ENCODE results near the gene MKS1.

The MKS1 gene

DNA sequence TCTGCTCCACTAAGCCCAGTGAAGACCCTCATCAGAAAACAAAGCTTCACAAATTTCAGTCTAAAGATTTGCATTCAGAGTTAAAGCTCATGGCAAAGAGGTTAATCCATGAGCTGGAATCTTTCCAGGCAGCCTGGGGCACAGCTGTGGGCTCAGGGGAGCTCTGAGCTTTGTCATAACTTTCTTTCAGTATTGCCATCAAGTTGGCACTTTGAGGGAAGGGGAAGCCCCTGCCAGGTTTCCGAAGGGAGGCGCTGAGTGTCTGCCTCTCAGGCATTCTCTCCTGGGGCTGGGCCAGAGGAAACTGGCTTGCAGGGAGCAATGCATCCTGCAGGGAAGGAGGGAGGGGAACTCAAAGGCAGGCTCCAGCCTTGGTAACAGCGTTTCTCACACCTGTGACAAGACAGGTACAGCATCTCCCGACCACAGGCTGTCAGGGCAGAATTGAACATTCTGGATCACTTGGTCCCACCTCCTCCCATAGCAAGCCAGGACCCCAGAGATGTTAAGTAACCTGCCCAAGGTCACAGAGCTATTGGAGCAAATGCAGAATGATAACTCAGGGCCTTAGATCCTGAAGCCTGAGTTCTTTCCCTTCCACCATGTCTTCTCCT lies 23.2 kb upstream of the MKS1 start:
- DNase-seq: no peak

DNA sequence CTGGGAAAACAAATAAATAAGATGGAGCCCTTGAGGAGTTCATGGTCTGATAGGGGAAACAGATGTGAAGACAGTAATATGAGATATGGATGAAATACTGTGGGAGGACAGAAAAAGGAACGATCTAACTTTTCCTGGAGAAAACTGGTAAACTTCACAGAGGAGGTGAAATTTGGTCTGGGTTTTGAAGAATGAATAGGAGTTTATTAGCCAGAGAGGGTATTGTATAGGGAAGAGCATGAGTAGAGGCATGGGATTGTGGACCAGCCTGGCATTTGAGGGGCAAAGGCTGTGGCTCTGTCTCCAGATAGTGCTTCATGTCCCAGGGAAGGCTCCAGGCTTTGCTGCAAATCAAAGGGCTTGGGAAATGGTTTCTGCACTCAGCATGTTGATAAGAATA lies 20.9 kb upstream of the MKS1 start:
- no peak for DNase-seq

- DNase-seq: no peak
Observed at GRCh38 chr17:58238147-58238634, 19.1 kb upstream of the MKS1 start, which contains the start of gene LPO. TSS of gene LPO (plus strand) at chr17:58238584. CDS start at chr17:58242980, 4,396 bp downstream.

GRCh38 chr17:58236394-58236793 lies 17.3 kb upstream of the MKS1 start:
- no peak for DNase-seq

GRCh38 chr17:58235821-58236220 lies 16.8 kb upstream of the MKS1 start:
- no peak for DNase-seq

GRCh38 chr17:58234512-58234911 lies 15.5 kb upstream of the MKS1 start:
- no peak for DNase-seq

DNA sequence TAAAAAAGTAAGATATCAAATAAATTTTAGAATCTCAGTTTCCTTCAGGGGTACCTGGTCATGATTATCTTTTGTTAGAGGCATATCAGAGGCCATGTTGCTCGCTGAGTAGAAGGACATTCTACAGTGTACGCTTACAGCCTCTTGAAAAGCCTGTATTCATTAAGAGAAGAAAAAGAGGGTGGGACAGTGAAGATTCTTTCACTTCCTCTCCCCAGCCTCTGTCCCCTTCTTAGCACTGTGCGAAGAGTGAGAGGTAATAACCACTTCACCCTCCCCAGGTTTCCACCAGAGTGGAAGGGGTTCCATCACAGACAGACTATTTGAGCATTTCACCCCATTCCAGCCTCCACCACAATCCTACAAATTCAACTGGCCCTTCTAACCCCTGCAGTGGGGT lies 14.5 kb upstream of the MKS1 start:
- no peak for DNase-seq

- DNase-seq: no peak
Observed at GRCh38 chr17:58232707-58233156, 13.7 kb upstream of the MKS1 start.

- DNase-seq: no peak
Observed at GRCh38 chr17:58231641-58232040, 12.6 kb upstream of the MKS1 start.

- DNase-seq: no peak
Observed at GRCh38 chr17:58229881-58230280, 10.8 kb upstream of the MKS1 start.

DNA sequence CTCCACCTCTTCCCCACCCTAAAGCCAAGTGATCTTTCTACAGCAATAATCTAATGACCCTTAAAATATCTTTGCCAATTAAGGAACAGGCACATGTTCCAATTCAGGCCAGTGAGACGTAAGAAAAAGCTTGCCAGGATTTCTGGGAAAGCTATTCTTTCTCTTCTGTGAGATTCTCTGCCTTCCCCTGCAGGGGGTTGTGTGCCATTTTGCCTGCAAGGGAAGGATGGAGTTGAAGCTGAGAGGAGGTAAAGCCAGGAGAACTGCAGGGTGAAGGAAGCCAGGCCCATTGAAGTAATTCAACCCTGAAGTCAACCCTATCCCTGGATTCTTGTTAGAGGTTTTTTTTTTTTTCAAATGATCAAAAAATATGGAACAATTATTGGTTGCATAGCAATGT lies 10.3 kb upstream of the MKS1 start:
- no peak for DNase-seq

GRCh38 chr17:58228679-58229078 lies 9.6 kb upstream of the MKS1 start:
- no peak for DNase-seq

- DNase-seq: no peak
Observed at GRCh38 chr17:58227733-58228132, 8.7 kb upstream of the MKS1 start.

GRCh38 chr17:58224315-58224714 lies 5.3 kb upstream of the MKS1 start:
- DNase-seq: no peak

DNA sequence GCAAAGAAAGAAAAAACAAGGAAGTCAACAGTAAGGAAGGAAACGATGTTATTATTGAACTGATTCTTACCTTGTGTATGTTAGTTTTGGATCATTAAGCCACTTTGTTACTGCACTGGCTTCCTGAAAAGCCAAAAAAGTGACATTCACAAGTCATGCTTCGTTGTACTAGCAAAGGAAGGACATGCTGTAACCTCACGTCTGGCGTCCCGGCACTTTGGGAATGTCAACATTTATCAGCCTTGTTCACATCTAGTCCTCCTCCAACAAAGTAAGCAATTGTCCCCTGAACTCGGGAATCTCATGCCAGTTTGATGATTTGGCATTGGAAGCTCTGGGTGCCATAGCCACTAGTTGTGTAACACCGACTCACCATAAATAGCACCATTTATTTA lies 731 bp upstream of the MKS1 start:
- DNase-seq: no peak

GRCh38 chr17:58217766-58218165 lies 1.3 kb downstream of the MKS1 start:
- no peak for DNase-seq

GRCh38 chr17:58215685-58216084 lies 3.4 kb downstream of the MKS1 start:
- DNase-seq: no peak

GRCh38 chr17:58210922-58211321 lies 8.1 kb downstream of the MKS1 start:
- DNase-seq: no peak

GRCh38 chr17:58208344-58208743 lies 10.7 kb downstream of the MKS1 start:
- no peak for DNase-seq

DNA sequence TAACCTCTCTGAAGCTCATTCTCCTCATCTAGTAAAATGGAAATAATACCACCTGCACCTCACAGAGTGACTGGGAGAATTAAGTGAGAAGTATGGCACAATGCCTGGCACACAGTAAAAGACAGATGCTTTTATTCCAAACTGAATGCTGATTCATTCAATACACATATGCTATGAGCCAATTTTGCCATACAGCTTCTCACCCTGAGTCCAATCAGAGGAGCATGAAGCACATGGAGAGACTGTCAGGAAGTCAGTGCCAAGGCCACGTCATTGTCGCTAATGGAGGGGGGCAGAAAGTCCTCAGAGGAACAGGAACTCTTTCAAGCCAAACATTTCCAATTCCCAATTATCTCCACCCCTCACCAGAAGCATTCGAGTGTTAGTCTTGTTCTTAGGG lies 11.6 kb downstream of the MKS1 start:
- DNase-seq: no peak

GRCh38 chr17:58205936-58206335 lies 13.1 kb downstream of the MKS1 start:
- no peak for DNase-seq

- no peak for DNase-seq
Observed at GRCh38 chr17:58204796-58205195, 14.3 kb downstream of the MKS1 start.

DNA sequence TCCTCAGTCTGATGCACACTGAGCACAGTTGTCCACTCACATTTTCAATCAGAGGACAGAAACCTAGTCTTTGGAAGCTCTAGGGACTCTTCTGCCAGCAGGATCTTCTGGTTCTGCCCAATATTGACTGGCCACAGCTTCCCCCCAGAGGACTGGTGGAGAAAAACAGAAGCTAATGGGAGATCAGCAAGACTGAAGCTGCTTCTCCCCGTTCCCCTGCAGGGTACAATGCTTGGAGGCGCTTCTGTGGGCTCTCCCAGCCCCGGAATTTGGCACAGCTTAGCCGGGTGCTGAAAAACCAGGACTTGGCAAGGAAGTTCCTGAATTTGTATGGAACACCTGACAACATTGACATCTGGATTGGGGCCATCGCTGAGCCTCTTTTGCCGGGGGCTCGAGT lies 16.2 kb downstream of the MKS1 start:
- DNase-seq: no peak

DNA sequence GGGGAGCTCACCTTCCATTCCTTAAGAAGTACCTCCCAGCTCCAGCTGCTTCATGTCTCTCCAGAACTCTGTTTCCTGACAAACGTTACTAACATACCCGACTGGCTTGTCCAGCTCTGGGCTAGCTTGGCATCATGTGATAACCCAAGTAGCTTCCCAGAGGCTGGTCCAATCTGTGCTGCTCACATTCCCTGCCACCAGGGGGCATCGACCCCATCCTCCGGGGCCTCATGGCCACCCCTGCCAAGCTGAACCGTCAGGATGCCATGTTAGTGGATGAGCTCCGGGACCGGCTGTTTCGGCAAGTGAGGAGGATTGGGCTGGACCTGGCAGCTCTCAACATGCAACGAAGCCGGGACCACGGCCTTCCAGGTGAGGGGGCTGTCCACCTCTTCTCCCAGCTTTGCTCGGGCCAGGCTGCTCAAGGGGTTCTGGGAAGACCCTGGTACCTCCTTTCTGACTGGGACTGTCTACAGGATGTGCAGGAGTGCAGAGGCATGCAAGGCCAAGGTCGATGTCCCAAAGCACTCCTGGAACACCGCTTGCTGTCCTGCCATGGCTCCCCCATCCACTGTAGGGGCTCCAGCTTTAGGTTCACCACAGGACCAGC lies 18.9 kb downstream of the MKS1 start:
- peak; percentile 57 for DNase-seq

DNA sequence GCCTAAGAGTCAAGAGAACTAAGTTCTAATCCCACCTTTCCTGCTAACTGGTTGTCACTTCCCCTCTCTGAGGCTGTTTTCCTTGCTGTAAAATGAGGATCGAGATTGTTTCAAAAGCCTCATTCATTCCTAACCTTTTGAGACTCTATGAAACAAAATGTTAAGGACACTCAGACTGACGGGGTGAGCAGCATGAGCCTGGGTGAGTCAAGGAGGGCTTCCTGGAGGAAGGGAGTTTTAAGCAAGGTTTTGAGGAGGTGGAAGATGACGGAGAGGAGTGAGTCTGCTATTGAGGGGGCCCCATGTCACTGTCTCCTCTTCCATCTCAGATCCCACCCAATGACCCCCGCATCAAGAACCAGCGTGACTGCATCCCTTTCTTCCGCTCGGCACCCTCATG lies 22.4 kb downstream of the MKS1 start:
- DNase-seq: no peak
